Activated T-cell treated with anti-CD3 and anti-CD28 coated beads for 4 hours (primary cell): ENCODE data around the gene QPRT.
"Not testable (repeated sequence)": the region's sequence is repeated elsewhere in the genome, so short reads cannot be mapped to it uniquely, and the experiment has no call there.

ENCODE experiments used
- DNase-seq: peaks from one replicate; pipeline ENCODE4 v3.0.0-alpha.2; 2020

Gene QPRT

DNA sequence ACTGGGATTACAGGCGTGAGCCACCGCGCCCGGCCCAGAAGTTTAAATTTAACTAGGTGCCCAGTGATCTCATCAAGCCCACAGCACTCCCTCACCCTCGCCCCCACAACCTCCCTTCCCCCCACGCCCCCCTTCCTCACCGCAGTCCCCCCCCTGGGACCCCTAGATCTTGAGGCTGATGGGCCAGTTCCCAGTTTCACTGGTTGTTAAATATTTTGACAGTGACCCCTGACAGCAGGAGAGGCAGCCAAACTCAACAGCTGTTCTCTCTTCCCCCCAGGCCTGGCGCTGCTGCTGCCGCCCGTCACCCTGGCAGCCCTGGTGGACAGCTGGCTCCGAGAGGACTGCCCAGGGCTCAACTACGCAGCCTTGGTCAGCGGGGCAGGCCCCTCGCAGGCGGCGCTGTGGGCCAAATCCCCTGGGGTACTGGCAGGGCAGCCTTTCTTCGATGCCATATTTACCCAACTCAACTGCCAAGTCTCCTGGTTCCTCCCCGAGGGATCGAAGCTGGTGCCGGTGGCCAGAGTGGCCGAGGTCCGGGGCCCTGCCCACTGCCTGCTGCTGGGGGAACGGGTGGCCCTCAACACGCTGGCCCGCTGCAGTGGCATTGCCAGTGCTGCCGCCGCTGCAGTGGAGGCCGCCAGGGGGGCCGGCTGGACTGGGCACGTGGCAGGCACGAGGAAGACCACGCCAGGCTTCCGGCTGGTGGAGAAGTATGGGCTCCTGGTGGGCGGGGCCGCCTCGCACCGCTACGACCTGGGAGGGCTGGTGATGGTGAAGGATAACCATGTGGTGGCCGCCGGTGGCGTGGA is 15.6 kb downstream of the QPRT start:
- no peak for DNase-seq

DNA sequence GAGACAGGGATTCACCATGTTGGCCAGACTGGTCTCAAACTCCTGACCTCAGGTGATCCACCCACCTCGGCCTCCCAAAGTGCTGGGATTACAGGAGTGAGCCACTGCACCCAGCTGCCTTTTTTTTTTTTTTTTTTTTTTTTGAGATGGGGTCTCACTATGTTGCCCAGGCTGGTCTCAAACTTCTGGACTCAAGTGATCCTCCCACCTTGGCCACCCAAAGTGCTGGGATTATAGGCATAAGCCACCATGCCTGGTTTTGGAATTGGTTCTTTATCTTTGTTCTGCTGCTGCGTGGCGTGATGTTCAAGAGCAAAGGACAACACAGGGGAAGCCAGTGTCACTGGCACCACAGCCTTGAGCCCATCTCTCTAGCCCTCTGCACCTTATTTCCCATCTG is 16.7 kb downstream of the QPRT start:
- not testable (repeated sequence) for DNase-seq

DNA sequence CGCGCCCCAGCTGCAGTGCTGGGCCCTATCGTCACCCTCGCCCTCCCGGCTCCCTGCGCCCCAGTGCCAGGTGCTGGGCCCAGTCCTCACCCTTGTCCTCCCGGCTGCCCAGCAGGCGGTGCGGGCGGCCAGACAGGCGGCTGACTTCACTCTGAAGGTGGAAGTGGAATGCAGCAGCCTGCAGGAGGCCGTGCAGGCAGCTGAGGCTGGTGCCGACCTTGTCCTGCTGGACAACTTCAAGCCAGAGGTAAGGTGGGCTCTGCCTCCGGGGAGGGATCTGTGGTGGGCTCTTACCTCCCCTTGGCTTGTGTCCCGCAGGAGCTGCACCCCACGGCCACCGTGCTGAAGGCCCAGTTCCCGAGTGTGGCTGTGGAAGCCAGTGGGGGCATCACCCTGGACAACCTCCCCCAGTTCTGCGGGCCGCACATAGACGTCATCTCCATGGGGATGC is 17.9 kb downstream of the QPRT start:
- DNase-seq, result no peak

DNA sequence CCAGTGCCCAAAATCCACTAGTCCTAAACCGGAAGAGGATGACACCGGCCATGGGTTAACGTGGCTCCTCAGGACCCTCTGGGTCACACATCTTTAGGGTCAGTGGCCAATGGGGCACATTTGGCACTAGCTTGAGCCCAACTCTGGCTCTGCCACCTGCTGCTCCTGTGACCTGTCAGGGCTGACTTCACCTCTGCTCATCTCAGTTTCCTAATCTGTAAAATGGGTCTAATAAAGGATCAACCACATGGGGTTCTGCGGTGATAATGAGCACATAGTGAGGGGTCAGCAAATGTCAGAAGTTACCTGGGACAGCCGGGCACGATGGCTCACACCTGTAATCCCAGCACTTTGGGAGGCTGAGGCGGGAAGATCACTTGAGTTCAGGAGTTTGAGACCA is 18.4 kb downstream of the QPRT start:
- DNase-seq, result no peak

DNA sequence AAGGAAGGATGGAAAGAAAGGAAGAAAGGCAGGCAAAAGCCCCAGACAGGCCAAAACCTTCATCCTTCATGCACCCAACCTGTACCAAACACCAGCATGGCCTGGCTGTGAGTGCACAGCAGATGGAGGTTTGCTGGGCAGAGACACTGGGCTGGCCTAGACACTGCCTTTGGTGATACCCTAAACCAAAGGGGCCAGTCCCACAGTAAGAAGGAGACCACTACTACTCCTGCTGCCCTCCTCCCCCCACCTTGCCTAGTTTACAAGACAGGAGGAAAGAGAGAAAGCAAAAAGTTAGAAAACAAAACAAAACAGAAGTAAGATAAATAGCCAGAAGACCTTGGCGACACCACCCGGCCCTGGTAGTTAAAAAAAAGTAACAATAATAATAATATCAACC is 19.1 kb downstream of the QPRT start:
- no peak for DNase-seq

DNA sequence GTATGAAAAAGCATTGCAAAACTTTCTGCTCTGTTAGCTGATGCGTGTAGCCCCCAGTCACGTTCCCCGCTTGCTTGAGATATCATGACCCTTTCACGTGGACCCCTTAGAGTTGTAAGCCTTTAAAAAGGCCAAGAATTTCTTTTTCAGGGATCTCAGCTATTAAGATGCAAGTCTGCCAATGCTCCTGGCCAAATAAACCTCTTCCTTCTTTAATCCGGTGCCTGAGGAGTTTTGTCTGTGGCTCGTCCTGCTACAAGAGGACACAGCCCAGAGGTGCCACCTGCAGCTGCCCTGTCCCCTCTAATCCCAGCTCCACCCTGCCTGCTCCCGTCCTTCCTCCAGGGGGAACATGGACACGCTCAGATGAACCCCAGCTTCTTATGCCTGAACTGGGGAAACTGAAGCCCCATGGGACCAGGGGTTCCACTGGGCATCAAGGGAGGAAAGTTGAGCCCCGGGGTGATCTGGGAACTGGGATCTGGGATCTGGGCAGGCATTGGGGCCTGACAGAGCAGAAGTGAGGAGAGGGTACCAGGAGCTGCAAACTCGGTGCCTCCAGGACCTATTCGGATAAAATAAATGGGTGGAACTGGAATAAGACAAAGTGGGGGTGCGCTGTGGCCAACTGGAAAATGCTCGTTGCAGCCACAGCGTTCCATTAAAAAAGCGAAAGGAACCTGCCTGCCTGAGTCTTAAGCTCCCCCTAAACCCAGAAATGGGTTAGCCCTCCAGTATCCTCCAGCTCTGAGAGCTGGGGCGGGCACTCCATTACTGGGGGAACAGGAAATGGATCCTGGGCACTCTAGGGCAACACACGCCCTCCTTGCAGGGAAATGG is 19.7 kb downstream of the QPRT start:
- no peak for DNase-seq

DNA sequence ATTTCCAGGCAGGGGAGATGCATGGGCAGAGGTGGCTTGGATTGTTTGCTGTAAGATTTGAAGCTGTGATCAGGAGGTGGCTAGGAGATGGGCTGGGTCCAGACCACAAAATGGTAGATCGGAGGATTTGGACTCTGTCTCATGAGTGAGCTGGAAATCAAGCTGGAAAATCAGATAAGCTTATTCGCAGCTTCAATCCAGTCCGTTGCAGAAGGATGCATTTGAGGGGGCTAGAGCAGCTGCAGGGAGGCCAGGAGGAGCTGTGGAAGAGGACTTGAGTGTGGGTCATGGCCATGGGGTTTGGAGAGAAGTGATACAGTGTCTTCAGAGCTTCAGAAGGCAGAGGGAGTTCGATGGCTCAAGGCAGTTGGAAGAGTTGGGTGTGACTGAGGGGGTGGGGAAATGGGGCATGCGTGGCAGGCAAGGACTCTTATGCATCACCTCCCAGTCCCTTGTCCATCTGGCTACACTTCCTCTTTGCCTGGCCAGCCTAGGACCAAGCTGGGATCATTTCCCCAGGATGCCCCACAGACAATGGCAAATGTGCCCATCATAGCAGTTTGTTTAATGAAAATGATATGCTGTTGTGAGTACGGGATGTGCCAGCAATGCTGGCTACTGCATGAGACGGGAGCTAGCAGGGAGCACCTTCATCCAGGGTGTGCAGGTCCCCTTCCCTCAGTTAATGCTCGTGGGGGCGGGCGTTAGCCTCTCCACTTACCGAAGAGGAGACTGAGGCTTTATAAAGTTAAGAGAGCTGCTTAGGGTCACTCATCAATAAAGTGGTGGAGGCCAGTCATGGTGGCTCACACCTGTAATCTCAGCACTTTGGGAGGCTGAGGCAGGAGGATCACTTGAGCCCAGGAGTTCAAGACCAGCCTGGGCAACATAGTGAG is 20.6 kb downstream of the QPRT start:
- no peak for DNase-seq

DNA sequence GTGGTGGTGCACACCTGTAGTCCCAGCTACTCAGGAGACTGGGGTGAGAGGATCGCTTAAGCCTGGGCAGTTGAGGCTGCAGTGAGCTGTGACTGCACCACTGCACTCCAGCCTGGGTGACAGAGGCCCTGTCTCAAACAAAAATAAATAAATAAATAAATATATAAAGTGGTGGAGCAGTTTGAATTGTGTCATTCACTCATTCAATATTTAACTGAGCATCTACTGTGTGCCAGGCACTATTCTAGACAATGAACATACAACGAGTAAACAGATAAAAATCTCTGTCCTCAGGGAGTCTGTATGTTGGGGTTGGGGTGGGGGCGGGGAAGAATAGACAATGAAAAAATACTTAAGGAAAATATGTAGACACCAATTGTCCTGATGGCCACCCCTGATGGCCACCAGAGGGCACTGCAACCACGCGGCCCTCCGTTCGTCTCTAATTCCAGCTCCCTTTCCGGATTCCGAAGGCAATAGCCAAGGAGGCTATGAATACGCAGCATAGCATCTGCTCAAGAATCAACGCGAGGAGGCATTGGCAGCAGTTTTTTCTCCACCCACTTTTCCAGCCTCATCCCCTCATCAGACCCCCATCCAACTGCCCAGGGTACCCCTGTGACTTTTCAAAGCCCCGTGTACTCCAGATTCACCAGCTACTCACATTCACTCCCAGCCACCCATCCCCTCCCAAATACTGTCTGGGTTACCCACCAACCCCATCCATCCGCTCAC is 21.4 kb downstream of the QPRT start:
- peak; percentile 69 for DNase-seq

DNA sequence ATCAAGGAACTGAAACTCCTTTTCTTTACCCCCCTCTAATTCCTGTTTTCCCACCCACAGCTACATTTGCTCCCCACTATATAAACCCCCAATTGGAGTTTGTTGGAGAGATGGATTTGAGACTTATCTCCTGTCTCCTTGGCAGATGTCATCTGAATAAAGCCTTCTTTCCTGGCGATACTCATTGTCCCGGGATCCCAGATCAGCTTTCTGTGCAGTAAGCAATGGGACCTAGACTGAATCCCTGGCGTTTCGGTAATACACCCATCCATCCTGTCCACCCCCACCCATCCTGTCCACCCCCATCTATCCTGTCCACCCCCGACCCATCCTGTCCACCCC is 22.2 kb downstream of the QPRT start:
- DNase-seq, result no peak

DNA sequence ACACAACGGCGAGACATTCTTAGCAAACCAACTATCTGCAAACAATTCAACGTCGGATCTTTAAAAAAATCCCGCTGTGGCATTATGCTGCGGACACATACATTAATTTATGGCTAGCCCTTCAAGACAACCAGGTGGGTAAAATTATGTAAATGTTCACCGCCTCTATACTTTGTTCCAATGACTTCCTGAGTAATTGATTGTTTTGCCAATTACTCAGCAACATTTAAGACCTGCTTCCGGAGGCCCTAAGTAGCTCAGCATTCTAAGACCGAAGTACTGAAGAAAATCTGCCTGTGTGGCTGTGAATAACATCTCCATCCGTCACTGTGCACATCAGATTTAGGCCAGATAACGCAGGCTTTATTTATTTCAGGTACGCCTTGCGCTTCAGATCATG is 23.3 kb downstream of the QPRT start:
- no peak for DNase-seq

DNA sequence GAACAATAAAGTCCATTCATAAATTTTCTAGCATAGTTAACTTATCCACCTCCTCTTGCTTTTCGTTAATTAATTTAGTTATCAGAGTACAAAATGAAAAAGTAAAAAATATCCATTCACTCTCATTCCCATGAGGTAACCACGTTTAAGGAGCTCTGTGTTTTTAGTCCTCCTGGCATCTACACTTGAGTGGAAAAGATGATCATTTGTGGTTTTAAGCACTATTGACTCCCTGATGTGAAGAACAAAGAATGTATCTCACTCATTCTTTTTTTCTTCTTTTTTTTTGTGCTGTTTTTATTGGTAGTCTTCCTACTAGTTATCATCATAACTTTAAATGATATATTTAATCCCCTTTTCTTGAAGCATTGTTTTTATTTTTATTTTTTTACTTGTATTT is 26.1 kb downstream of the QPRT start:
- no peak for DNase-seq

DNA sequence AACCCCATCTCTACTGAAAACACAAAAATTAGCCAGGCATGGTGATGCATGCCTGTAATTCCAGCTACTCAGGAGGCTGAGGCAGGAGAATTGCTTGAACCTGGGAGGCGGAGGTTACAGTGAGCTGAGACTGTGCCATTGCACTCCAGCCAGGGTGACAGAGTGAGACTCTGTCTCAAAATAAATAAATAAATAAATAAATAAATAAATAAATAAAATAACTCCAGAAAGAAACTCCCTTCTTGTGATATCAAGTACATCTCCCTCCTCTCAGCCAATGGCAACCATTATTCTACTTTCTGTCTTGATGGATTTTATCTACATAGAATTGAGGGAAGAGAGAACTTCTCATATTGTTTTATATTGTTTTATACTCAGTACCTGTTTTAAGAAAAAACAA is 28.2 kb downstream of the QPRT start:
- not testable (repeated sequence) for DNase-seq

DNA sequence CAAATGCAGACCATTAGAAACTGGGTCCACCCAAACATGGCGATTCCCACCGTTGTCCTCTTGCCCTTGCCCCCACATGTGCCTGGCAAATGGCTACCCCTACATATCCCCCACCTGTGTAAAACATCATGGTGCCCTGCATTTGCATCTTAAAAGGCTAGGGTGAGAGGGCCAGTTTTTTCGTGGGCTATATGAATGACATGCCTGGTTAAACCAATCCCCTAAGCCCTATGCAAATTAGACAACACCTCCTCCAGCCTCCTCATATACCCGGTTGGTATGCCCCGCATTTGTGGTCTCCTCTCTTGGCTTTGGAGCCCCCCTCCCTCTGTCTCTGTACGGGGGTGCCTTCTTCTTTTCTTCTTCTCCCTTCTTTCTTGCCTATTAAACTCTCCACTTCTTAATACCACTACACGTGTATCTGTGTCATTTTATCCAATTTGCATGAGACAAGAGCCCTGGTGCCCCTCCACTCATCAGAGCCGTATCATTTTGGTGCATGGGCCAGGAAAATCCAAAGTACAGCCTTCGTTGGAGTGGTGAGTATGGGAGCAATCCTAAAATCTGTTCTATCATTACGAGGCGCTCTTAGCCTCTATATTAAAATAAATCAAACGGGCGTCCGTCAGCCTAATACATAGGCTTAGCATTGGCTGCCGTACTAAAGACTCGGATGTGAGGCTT is 30.1 kb downstream of the QPRT start:
- DNase-seq, result no peak

DNA sequence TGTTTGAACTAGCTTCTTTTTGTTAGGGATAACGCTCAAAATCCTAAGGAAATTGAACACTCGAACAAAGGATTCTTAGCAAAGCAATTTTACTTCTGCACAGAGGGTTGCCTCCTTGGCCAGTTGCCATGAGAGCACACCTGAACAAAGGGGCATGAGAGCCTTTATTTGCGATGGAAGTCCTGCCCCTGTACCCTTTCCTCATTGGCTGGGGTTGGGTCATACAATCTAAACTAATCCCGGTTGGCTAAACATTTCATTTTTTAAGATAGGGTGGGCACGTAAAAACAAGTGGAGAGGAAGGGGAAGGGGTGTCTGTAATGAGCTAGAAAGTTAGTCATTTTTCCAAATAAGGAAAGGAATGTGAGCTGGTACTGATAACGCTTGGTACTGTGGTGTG is 30.7 kb downstream of the QPRT start:
- DNase-seq, result not testable (repeated sequence)

DNA sequence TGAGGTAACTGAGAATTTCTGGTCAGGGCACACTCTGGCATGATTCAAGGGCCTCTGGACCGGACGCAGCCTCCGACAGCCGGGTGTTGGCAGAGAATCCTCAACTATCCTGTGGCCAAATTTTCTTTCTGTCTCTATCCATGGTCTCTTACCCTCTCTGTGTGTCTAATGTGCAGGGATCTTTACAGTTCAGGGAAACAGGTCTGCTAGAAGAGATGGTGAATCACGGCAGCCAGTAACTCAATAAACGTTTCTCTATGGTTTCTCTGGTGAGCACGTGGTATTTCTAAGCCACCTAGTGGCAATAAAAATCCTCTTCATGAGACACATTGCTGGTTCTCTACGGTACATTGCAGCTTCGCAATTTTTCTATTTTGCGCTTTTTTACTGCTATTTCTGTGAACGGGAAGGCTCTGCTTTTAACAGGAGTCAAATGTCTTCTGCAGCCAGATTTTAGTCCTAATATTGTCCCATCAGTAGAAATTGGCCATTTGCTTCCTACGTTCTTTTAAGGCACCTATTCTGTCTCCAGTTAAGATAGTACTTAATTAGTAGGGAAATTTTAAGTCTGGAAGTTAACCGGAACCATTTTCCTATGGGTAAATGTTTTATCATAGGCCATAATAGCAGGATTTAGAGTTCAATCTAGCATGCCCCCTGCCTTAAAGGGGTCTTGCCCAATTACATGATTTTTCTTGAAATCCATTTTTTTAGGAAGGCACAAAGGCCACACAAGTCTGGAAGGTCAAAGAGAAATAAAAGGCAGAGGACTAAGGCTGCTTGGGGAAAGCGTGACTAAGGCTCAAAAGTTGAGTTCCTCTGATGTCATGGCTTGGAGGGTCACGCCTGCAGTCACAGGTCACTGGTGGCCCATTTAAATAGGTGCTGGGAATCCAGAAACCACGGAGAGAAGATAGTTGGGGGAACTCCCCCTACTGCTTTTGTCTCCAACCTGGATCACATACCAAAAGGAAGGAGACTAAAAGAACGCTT is 31.5 kb downstream of the QPRT start:
- peak; percentile 35 for DNase-seq

DNA sequence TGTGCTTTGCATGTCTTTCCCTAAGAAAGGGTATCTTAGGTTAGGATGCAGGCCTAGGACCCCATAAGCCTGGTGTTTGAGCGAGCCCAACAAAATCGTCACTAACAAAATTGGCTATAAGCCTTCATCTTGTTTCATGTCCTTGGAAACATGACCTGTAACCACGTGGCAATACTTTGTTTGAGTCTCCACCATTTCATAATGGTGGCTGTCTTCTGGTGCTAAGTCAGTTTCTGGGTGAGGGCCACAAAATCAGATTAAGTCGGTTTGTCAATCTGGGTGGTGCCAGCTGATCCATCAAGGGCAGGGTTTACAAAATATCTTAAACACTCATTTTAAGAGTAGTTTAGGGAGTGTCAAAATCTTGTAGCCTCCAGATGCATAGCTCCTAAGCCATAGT is 33.8 kb downstream of the QPRT start:
- DNase-seq, result no peak

DNA sequence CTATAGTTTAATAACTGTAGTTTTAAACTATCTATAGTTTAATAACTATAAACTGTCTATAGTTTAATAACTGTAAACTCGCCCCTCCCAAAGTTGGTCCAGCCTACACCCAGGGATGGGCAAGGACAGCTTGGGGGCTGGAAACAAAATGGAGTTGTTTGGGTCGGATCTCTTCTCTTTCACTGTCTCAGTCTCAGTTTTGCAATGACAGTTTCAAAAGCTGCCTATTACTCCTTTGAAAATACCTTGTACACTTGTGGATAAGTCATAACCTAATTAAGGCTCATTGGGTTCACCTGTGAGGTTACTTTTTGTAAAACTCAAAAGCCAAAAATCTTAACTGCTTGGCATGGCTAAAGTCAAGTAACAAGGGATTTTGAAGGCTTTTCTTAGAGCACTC is 35.4 kb downstream of the QPRT start:
- no peak for DNase-seq

DNA sequence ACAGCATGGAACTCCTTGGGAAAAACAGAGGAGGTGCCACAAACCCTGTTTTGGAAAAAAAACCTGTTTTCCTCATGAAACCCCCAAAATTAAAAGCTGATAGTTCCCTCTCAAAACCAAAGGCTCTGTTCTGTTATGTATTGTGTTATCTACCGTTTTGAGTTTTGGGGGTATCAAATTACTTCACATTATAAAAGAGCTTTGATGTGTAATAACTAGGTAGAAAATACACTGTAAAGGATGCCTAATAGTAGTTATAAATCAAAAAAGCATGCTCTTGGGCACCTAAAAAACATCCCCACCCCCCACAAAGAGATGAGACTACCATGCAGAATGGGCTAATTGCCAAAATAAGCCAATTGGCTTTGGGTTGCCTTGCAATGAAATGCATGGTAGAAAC is 36.0 kb downstream of the QPRT start:
- DNase-seq, result no peak

DNA sequence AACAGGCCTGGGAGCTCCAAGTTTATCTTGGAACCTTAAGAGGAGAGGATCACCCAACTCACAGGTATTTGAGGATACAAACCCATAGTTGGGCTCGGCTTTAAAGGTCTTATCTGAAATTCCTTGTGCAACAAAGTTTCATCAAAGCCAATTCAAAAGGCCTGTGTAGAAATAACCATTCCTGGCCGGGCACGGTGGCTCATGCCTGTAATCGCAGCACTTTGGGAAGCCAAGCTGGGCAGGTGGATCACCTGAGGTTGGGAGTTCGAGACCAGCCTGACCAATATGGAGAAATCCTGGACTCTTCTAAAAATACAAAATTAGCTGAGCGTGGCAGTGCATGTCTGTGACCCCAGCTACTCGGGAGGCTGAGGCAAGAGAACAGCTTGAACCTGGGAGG is 38.1 kb downstream of the QPRT start:
- DNase-seq, result no peak

DNA sequence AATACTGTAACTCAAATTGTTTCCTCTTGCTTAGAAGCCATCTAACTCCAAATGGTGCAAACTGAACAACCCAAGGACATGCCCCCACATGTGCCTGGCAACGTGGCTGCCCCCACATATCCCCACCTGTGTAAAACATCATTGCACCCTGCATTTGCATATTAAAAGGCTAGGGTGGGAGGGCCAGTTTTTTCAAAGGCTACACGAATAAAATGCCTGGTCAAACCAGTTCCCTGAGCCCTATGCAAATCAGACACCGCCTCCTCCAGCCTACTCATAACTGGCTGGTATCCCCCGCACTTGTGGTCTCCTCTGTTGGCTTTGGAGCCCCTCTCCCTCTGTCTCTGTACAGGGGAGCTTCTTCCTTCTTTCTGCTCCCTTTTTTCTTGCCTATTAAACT is 40.1 kb downstream of the QPRT start:
- no peak for DNase-seq

DNA sequence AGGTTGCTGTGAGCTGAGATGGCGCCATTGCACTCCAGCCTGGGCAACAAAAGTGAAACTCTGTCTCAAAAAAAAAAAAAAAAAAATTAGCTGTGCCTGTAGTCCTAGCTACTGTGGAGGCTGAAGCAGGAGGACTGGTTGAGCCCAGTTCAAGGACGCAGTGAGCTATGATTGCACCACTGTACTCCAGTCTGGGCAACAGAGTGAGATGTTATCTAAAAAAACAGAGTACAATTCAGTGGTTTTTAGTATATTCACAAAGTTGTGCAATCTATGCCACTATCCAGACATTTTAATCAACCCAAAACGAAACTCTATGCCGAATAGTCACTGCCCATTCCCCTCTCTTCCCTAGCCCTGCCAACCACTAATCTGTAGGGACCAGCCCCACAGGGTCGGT is 41.7 kb downstream of the QPRT start:
- no peak for DNase-seq
